Activated T-helper 17 cell treated with anti-CD3 and anti-CD28 coated beads, Interleukin-2, amount 50 U/mL, for 72 hours (primary cell): ENCODE results near the gene PARK7. TPM values are rescaled to one million over a fixed set of nuclear protein-coding genes. Genes with fewer than 3 reads are reported as not detected.

Experiments used
- ATAC-seq: fragments of 150-1000 bp; cut with Tn5 transposase; replicated peaks from 2 replicates; pipeline ENCODE4 v1.10.0; 2021; ENCODE audit warnings: mild to moderate bottlenecking, moderate library complexity
- H3K27ac Mint-ChIP-seq: one replicate; pipeline ENCODE4 v1.8.0; 2022; ENCODE audit warnings: mixed read lengths
- H3K27me3 Mint-ChIP-seq: one replicate; pipeline ENCODE4 v1.8.0; 2022; ENCODE audit warnings: mixed read lengths
- H3K36me3 Mint-ChIP-seq: one replicate; pipeline ENCODE4 v1.8.0; 2022; ENCODE audit warnings: low read depth, mild to moderate bottlenecking, mixed read lengths
- H3K4me1 Mint-ChIP-seq: one replicate; pipeline ENCODE4 v1.8.0; 2022; ENCODE audit warnings: mixed read lengths
- H3K4me3 Mint-ChIP-seq: one replicate; pipeline ENCODE4 v1.8.0; 2022; ENCODE audit warnings: mild to moderate bottlenecking, mixed read lengths
- H3K9me3 Mint-ChIP-seq: one replicate; pipeline ENCODE4 v1.8.0; 2022; ENCODE audit warnings: mixed read lengths
- total RNA-seq, 2 donors: library from RNA; stranded (reverse); gene quantifications; one replicate each; pipeline ENCODE4 v1.2.3, GENCODE V29; 2022

Gene PARK7
- total RNA-seq, 2 donors from 2014 or later = 262 to 416 TPM

GRCh38 chr1:8004113-8004802 is 42.7 kb downstream of the PARK7 start:
- Mint-ChIP-seq H3K4me1 (peaks cover 4% of the 10 kb centered on the region), H3K27me3 (no peaks in the 10 kb centered on the region), H3K4me3 (no peak overlapping the region), H3K36me3 (peaks cover 5% of the 10 kb centered on the region), H3K27ac (no peak overlapping the region), H3K9me3 (no peaks in the 10 kb centered on the region)
- ATAC-seq = no peak

GRCh38 chr1:8004803-8005573 is 43.5 kb downstream of the PARK7 start:
- H3K27me3 Mint-ChIP-seq = no peaks in the 10 kb centered on the region
- no peak overlapping the region for H3K27ac Mint-ChIP-seq
- no peaks in the 10 kb centered on the region for H3K9me3 Mint-ChIP-seq
- H3K4me3 Mint-ChIP-seq = no peak overlapping the region
- H3K4me1 Mint-ChIP-seq = peaks cover 4% of the 10 kb centered on the region
- H3K36me3 Mint-ChIP-seq = peaks cover 5% of the 10 kb centered on the region
- no peak for ATAC-seq

GRCh38 chr1:8006037-8006963 is 44.8 kb downstream of the PARK7 start:
- no peak overlapping the region for H3K4me3 Mint-ChIP-seq
- no peaks in the 10 kb centered on the region for H3K9me3 Mint-ChIP-seq
- H3K27me3 Mint-ChIP-seq = no peaks in the 10 kb centered on the region
- ATAC-seq = no peak
- peaks cover 5% of the 10 kb centered on the region for H3K36me3 Mint-ChIP-seq
- H3K27ac Mint-ChIP-seq = no peak overlapping the region
- peaks cover 4% of the 10 kb centered on the region for H3K4me1 Mint-ChIP-seq

- Mint-ChIP-seq H3K4me3 (no peak overlapping the region), H3K27me3 (no peaks in the 10 kb centered on the region), H3K9me3 (no peaks in the 10 kb centered on the region), H3K4me1 (no peaks in the 10 kb centered on the region), H3K27ac (no peak overlapping the region), H3K36me3 (no peaks in the 10 kb centered on the region)
- no peak for ATAC-seq
Observed at GRCh38 chr1:8009043-8010002, 47.8 kb downstream of the PARK7 start.

GRCh38 chr1:8010080-8010664 is 48.7 kb downstream of the PARK7 start:
- no peak for ATAC-seq
- no peaks in the 10 kb centered on the region for H3K9me3 Mint-ChIP-seq
- no peak overlapping the region for H3K27ac Mint-ChIP-seq

GRCh38 chr1:8011016-8011415 is 49.5 kb downstream of the PARK7 start:
- ATAC-seq = no peak
- Mint-ChIP-seq H3K27me3 (no peaks in the 10 kb centered on the region), H3K27ac (no peak overlapping the region), H3K4me3 (no peak overlapping the region), H3K9me3 (no peaks in the 10 kb centered on the region), H3K4me1 (no peaks in the 10 kb centered on the region), H3K36me3 (no peaks in the 10 kb centered on the region)

More at GRCh38 chr1:8010080-8010664, 48.7 kb downstream of the PARK7 start:
- Mint-ChIP-seq H3K4me1 (no peaks in the 10 kb centered on the region), H3K36me3 (no peaks in the 10 kb centered on the region), H3K4me3 (no peak overlapping the region), H3K27me3 (no peaks in the 10 kb centered on the region)

GRCh38 chr1:8011923-8012858 is 50.7 kb downstream of the PARK7 start:
- no peak overlapping the region for H3K4me3 Mint-ChIP-seq
- no peak overlapping the region for H3K27ac Mint-ChIP-seq
- ATAC-seq = no peak

GRCh38 chr1:8012955-8013354 is 51.4 kb downstream of the PARK7 start:
- H3K4me1 Mint-ChIP-seq = no peaks in the 10 kb centered on the region
- no peak for ATAC-seq
- H3K9me3 Mint-ChIP-seq = no peaks in the 10 kb centered on the region
- no peaks in the 10 kb centered on the region for H3K36me3 Mint-ChIP-seq
- no peak overlapping the region for H3K27ac Mint-ChIP-seq
- H3K27me3 Mint-ChIP-seq = peaks cover 8% of the 10 kb centered on the region
- no peak overlapping the region for H3K4me3 Mint-ChIP-seq

More at GRCh38 chr1:8011923-8012858, 50.7 kb downstream of the PARK7 start:
- no peaks in the 10 kb centered on the region for H3K36me3 Mint-ChIP-seq
- H3K4me1 Mint-ChIP-seq = no peaks in the 10 kb centered on the region
- peaks cover 5% of the 10 kb centered on the region for H3K27me3 Mint-ChIP-seq
- H3K9me3 Mint-ChIP-seq = no peaks in the 10 kb centered on the region

- ATAC-seq = no peak
- Mint-ChIP-seq H3K27me3 (peaks cover 8% of the 10 kb centered on the region), H3K9me3 (no peaks in the 10 kb centered on the region), H3K36me3 (no peaks in the 10 kb centered on the region), H3K4me3 (no peak overlapping the region), H3K27ac (no peak overlapping the region), H3K4me1 (no peaks in the 10 kb centered on the region)
Observed at GRCh38 chr1:8013399-8013798, 51.9 kb downstream of the PARK7 start.

- Mint-ChIP-seq H3K36me3 (no peaks in the 10 kb centered on the region), H3K4me1 (no peaks in the 10 kb centered on the region), H3K4me3 (no peak overlapping the region), H3K27ac (no peak overlapping the region), H3K9me3 (no peaks in the 10 kb centered on the region), H3K27me3 (peaks cover 8% of the 10 kb centered on the region)
- ATAC-seq = no peak
Observed at GRCh38 chr1:8013800-8014199, 52.3 kb downstream of the PARK7 start.

GRCh38 chr1:8014381-8014988 is 53.0 kb downstream of the PARK7 start:
- no peaks in the 10 kb centered on the region for H3K4me1 Mint-ChIP-seq
- H3K27ac Mint-ChIP-seq = no peak overlapping the region
- no peak for ATAC-seq
- H3K36me3 Mint-ChIP-seq = no peaks in the 10 kb centered on the region
- H3K9me3 Mint-ChIP-seq = no peaks in the 10 kb centered on the region
- peaks cover 8% of the 10 kb centered on the region for H3K27me3 Mint-ChIP-seq
- no peak overlapping the region for H3K4me3 Mint-ChIP-seq

GRCh38 chr1:8015036-8015808 is 53.7 kb downstream of the PARK7 start:
- ATAC-seq = peak; percentile 77
- Mint-ChIP-seq H3K27me3 (peaks cover 8% of the 10 kb centered on the region), H3K9me3 (no peaks in the 10 kb centered on the region), H3K27ac (no peak overlapping the region), H3K36me3 (no peaks in the 10 kb centered on the region), H3K4me3 (no peak overlapping the region), H3K4me1 (no peaks in the 10 kb centered on the region)
